ENCODE measurements around the gene SHISA4.

The SHISA4 gene

DNA sequence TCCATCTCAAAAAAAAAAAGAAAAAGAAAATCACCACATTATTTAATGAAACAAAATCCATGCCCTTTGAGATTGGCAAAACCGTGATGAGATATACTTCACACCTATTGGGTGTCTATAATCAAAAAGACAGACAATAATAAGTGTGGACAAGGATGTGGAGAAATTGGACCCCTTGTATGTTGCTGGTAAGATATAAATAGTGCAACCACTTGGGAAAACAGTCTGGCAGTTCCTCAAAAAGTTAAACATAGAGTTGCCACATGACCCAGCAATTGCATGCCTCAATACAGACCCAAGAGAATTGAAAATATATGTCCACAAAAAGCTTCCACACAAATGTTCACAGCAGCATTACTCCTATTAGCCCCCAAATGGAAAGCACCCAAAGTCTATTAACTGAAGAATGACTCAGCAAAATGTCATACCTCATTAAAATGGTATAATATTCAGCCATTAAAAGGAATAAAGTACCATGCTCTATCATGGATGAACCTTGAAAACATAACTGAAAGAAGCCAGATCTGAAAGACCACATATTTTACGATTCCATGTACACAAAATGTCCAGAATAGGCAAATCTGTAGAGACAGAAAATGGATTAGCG, 33.4 kb downstream of the SHISA4 start:
- TF ChIP-seq, protein P1, sequence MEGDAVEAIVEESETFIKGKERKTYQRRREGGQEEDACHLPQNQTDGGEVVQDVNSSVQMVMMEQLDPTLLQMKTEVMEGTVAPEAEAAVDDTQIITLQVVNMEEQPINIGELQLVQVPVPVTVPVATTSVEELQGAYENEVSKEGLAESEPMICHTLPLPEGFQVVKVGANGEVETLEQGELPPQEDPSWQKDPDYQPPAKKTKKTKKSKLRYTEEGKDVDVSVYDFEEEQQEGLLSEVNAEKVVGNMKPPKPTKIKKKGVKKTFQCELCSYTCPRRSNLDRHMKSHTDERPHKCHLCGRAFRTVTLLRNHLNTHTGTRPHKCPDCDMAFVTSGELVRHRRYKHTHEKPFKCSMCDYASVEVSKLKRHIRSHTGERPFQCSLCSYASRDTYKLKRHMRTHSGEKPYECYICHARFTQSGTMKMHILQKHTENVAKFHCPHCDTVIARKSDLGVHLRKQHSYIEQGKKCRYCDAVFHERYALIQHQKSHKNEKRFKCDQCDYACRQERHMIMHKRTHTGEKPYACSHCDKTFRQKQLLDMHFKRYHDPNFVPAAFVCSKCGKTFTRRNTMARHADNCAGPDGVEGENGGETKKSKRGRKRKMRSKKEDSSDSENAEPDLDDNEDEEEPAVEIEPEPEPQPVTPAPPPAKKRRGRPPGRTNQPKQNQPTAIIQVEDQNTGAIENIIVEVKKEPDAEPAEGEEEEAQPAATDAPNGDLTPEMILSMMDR (IDR thresholded peaks at IDR 0.05; ENCODE audit: extremely low read depth, insufficient read depth, missing control alignments), result no peak
- in situ Hi-C loops (cut with MboI; ENCODE audit: low pct_unique_long_range_greater_than_20kb, low sequenced_read_pairs, unreplicated experiment), result no loop called here

DNA sequence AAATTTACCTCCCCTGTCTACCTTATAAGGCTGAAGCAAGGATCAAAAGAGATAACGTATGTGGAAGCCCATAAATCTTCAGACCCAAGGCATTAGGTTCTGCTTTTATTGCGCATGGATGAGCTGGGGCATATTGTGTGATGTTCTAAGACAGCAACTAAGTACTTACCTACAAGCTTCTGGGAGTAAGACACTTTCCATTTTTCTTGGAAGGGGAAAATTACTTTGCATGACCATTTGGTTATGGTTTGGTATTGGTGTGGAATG, 36.5 kb downstream of the SHISA4 start:
- in situ Hi-C loops (cut with MboI; ENCODE audit: low pct_unique_long_range_greater_than_20kb, low sequenced_read_pairs, unreplicated experiment), result no loop called here
- TF ChIP-seq, protein P1 (IDR thresholded peaks at IDR 0.05; ENCODE audit: extremely low read depth, insufficient read depth, missing control alignments), result no peak
- DNase-seq (ENCODE audit: low spot score), result no peak

More for the DNA sequence above, 33.4 kb downstream of the SHISA4 start:
- no peak for DNase-seq (ENCODE audit: low spot score)

DNA sequence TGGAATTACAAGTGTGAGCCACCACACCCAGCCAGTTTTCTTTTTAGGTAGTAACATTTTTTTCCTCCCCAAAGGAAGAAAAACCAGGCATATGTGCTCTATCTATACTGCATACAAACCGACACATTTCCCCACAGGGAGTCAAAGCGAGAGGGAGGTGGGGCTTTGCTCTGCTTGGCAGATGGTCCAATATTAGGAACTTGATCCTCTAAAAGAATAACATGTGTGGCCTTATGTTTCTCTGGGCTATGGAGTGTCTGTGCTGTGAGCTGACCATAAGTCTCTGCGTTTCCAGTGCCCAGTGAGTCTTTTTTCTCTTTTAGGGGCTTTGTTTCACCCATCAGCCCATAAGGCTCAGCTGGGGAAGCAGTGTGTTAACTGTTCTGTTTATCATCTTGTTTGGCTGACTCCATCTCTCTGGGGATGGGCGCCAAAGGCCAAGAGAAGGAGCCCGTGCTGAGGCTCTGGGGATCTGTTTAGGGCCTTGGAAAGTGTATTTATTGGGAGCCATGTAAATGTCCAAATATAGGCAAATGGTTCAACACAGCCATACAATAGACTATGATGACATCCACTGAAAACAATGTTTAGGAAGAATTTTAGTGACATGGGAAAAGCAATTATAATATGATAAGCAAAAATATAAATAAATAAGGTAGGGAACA, 37.4 kb downstream of the SHISA4 start:
- TF ChIP-seq, protein P1 (IDR thresholded peaks at IDR 0.05; ENCODE audit: extremely low read depth, insufficient read depth, missing control alignments), result no peak
- no peak for DNase-seq (ENCODE audit: low spot score)
- in situ Hi-C loops (cut with MboI; ENCODE audit: low pct_unique_long_range_greater_than_20kb, low sequenced_read_pairs, unreplicated experiment), result no loop called here

DNA sequence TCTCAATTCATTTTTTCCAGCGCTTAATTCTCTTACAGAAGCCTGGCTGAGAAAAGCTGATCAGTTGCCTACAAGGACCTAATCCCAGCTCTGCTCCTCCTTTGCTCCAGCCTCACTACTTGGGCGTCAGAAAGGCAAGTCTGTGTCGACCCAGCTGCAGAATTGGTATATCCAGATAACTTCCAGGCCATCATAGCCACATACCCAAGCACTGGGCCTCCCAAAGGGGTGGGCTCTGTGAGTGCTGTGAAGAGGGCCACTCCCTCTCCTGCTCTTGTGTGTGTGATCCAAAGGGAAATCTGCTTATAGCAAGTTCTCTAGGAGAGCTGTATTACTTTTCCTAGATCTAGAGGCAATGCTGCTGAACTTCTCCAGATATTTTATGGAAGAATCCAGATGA, 39.6 kb downstream of the SHISA4 start:
- TF ChIP-seq, protein P1 (IDR thresholded peaks at IDR 0.05; ENCODE audit: extremely low read depth, insufficient read depth, missing control alignments), result no peak
- in situ Hi-C loops (cut with MboI; ENCODE audit: low pct_unique_long_range_greater_than_20kb, low sequenced_read_pairs, unreplicated experiment), result no loop called here
- no peak for DNase-seq (ENCODE audit: low spot score)

DNA sequence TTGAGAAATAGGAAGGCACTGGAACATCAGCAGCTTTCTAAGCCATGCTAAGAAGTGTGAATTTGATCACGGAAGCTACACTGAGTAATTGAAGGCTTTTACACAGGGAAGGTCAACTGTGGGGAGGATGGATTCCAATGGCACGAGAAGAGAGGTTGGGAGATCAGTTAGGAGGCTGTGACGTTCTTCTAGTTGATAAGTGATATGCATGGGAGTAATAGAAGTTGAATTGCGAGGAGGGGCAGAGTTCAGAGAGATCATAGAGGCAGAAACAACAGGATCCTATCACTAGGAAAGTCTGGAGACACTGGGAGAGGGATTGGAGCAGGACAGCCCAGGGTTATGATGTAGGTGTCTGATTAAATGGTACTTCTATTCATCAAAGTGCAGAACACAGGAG, 41.4 kb downstream of the SHISA4 start:
- in situ Hi-C loops (cut with MboI; ENCODE audit: low pct_unique_long_range_greater_than_20kb, low sequenced_read_pairs, unreplicated experiment), result no loop called here
- TF ChIP-seq, protein P1 (IDR thresholded peaks at IDR 0.05; ENCODE audit: extremely low read depth, insufficient read depth, missing control alignments), result no peak
- no peak for DNase-seq (ENCODE audit: low spot score)

DNA sequence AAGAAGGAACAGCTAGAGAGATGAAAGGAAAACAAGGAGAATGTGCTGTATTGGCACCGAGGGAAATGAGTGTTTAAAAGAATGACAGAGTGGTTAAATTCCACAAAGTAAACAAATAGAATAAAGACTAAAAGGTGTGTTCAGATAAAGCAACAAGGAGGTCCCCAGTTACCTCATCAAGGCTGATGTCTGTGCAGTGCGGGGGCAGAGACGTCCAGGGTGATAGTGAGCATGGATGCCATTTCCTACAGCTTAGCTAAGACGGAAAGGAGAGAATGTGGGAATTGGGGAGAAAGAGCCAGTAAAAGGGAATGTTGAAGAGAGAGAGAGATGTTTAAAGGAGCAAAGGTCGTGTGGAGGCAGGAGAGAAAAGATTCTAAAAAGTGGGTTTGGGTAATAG, 42.1 kb downstream of the SHISA4 start:
- TF ChIP-seq, protein P1 (IDR thresholded peaks at IDR 0.05; ENCODE audit: extremely low read depth, insufficient read depth, missing control alignments), result no peak
- in situ Hi-C loops (cut with MboI; ENCODE audit: low pct_unique_long_range_greater_than_20kb, low sequenced_read_pairs, unreplicated experiment), result no loop called here
- DNase-seq (ENCODE audit: low spot score), result no peak
